Calu3 (cell line): Measurements from ENCODE around the gene PPP2R2C. TPM values are rescaled to one million over a fixed set of nuclear protein-coding genes. Genes with fewer than 3 reads are reported as not detected.
A peak's percentile ranks its signal among the peaks of the same experiment; 100 is the strongest.

ENCODE experiments used
- BruUV-seq: library from RNA; stranded (reverse); fragments of 400-500 nt; replicated peaks from 2 replicates; lab custom pipeline; 2021; lab: Mats Ljungman, UMichigan
- CTCF ChIA-PET: fragments of 300-600 bp; sonication (Branson Sonifier 250); formaldehyde crosslinking; loops from one replicate; lab custom pipeline; 2022; ENCODE audit warnings: antibody characterized with exemption; lab: Charles Lee
- DNase-seq: peaks from one replicate; pipeline ENCODE4 v3.0.0; 2022
- H3K27ac Mint-ChIP-seq: one replicate; pipeline ENCODE4 v1.8.0; 2022; ENCODE audit warnings: mixed read lengths; ENCODE audit not compliant: unreplicated experiment
- H3K27me3 Mint-ChIP-seq: one replicate; pipeline ENCODE4 v1.8.0; 2022; ENCODE audit warnings: mixed read lengths; ENCODE audit not compliant: unreplicated experiment
- H3K36me3 Mint-ChIP-seq: one replicate; pipeline ENCODE4 v1.8.0; 2022; ENCODE audit warnings: mild to moderate bottlenecking, moderate library complexity, mixed read lengths; ENCODE audit not compliant: insufficient read depth, unreplicated experiment
- H3K4me1 Mint-ChIP-seq: one replicate; pipeline ENCODE4 v1.8.0; 2022; ENCODE audit warnings: mild to moderate bottlenecking, low read depth, mixed read lengths; ENCODE audit not compliant: unreplicated experiment
- H3K4me3 Mint-ChIP-seq: one replicate; pipeline ENCODE4 v1.8.0; 2022; ENCODE audit warnings: mild to moderate bottlenecking, low read depth, moderate library complexity, mixed read lengths; ENCODE audit not compliant: unreplicated experiment
- H3K9me3 Mint-ChIP-seq: one replicate; pipeline ENCODE4 v1.8.0; 2022; ENCODE audit warnings: low read depth, mixed read lengths; ENCODE audit not compliant: unreplicated experiment
- intact Hi-C: fragments of 100-400 bp; cut with micrococcal nuclease; formaldehyde crosslinking; loops from one replicate; pipeline ENCODE4 v1.10.0; 2022; ENCODE audit not compliant: unreplicated experiment
- total RNA-seq: library from RNA; stranded (reverse); gene quantifications from 2 replicates; pipeline ENCODE4 v1.2.3, GENCODE V29; 2022
- TF ChIP-seq, protein P1 (sequence below): fragments of 200-600 bp; IDR thresholded peaks from one replicate; pipeline ENCODE4 v1.8.0; 2022; ENCODE audit warnings: antibody characterized with exemption; ENCODE audit not compliant: unreplicated experiment

Gene PPP2R2C
- total RNA-seq, 1 experiment from 2014 or later = 9.4 TPM

- no peak overlapping the region for H3K4me3 Mint-ChIP-seq
- no peaks in the 10 kb centered on the region for H3K9me3 Mint-ChIP-seq
- TF ChIP-seq, protein P1, sequence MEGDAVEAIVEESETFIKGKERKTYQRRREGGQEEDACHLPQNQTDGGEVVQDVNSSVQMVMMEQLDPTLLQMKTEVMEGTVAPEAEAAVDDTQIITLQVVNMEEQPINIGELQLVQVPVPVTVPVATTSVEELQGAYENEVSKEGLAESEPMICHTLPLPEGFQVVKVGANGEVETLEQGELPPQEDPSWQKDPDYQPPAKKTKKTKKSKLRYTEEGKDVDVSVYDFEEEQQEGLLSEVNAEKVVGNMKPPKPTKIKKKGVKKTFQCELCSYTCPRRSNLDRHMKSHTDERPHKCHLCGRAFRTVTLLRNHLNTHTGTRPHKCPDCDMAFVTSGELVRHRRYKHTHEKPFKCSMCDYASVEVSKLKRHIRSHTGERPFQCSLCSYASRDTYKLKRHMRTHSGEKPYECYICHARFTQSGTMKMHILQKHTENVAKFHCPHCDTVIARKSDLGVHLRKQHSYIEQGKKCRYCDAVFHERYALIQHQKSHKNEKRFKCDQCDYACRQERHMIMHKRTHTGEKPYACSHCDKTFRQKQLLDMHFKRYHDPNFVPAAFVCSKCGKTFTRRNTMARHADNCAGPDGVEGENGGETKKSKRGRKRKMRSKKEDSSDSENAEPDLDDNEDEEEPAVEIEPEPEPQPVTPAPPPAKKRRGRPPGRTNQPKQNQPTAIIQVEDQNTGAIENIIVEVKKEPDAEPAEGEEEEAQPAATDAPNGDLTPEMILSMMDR = no peak
- no TSS peak for BruUV-seq
- H3K4me1 Mint-ChIP-seq = peaks cover 20% of the 10 kb centered on the region
- peaks cover 38% of the 10 kb centered on the region for H3K27me3 Mint-ChIP-seq
- H3K27ac Mint-ChIP-seq = no peak overlapping the region
- intact Hi-C loops = no loop called here
- H3K36me3 Mint-ChIP-seq = peaks cover 4% of the 10 kb centered on the region
- CTCF ChIA-PET = no interaction called here
- DNase-seq = no peak
These were observed 137.3 kb downstream of the PPP2R2C start for GRCh38 chr4:6335040-6335590.

- BruUV-seq = no TSS peak
- CTCF ChIA-PET = interaction anchor here (0.6 kb wide), 1 partner anchor 18 kb away, joined by 5 read pairs; no protein-coding TSS in a partner anchor
These were observed 138.1 kb downstream of the PPP2R2C start for GRCh38 chr4:6334203-6334887.

DNA sequence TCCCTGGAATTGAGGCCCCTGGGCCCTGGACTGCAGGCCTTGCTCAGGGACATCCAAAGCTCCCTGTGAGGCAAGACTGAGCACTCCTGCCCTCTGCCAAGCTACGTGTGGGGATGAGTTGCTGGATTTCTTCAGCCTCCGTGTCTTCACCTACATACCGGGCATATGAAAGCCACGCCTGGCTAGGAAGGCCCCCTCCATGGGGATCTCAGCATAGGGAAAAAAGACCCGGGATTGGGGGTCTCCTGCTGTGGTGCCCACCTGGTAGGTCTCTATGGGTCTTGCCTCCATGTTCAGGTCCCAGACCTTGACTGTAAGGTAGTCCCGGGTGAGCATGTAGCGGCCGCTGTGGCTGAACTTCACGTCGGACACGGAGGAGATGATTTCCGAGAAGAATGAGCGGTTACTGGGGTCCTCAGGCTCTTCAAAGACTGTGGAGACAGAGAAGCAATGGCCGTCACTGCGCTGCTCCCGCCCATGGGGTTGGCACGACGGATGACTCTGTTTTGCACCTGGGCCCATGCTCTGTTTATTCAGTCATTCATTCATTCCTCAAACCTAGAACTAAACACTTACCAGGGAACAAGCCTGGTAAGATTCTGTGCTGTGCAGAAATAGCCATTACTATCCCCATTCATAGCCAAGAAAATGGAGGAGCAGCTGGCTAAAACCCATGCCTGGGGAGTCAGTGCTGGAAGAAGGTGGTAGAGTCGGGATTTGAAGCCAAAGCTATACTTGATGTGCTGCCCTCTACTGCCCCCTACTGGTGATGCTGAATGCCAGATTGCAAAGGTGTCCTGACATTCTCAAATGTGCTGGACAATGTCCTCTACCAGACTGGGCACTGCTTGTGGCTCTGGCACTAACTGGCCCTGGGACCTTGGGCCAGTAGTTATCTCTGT is 138.9 kb downstream of the PPP2R2C start:
- no peaks in the 10 kb centered on the region for H3K9me3 Mint-ChIP-seq
- TF ChIP-seq, protein P1 = peak; percentile 55
- peaks cover 15% of the 10 kb centered on the region for H3K4me1 Mint-ChIP-seq
- intact Hi-C loops = no loop called here
- no peak for DNase-seq
- H3K27ac Mint-ChIP-seq = no peak overlapping the region
- peaks cover 24% of the 10 kb centered on the region for H3K27me3 Mint-ChIP-seq
- BruUV-seq = no TSS peak
- H3K4me3 Mint-ChIP-seq = no peak overlapping the region
- CTCF ChIA-PET = no interaction called here
- H3K36me3 Mint-ChIP-seq = peaks cover 4% of the 10 kb centered on the region

More at GRCh38 chr4:6334203-6334887, 138.1 kb downstream of the PPP2R2C start:
- H3K4me3 Mint-ChIP-seq = no peak overlapping the region
- no peak for DNase-seq
- peaks cover 20% of the 10 kb centered on the region for H3K4me1 Mint-ChIP-seq
- H3K9me3 Mint-ChIP-seq = no peaks in the 10 kb centered on the region
- peaks cover 4% of the 10 kb centered on the region for H3K36me3 Mint-ChIP-seq
- TF ChIP-seq, protein P1 = no peak
- H3K27ac Mint-ChIP-seq = no peak overlapping the region
- intact Hi-C loops = no loop called here
- peaks cover 32% of the 10 kb centered on the region for H3K27me3 Mint-ChIP-seq

DNA sequence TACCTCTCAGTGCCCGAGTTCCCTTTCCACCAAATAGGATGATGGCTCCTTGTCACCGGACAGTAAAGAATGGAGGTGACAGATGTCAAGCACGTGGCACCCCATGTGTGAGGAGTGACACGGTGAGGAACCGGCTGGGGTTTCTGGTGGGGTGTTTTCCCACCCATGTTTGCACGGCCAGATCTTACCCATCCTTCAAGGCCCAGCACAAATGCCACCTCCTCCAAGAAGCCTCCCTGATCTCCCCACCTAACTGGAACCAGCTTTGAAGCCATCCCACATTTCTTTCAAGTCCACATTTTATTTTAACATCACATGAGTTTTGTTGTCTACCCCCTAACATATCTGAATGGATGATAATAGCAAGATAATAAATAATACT is 139.8 kb downstream of the PPP2R2C start:
- Mint-ChIP-seq H3K27ac (no peak overlapping the region), H3K4me1 (peaks cover 7% of the 10 kb centered on the region), H3K27me3 (peaks cover 15% of the 10 kb centered on the region), H3K36me3 (peaks cover 4% of the 10 kb centered on the region), H3K4me3 (no peak overlapping the region), H3K9me3 (no peaks in the 10 kb centered on the region)
- no TSS peak for BruUV-seq
- CTCF ChIA-PET = interaction anchor here (0.9 kb wide), 1 partner anchor 82 kb away, joined by 3 read pairs; no protein-coding TSS in a partner anchor
- DNase-seq = no peak
- intact Hi-C loops = no loop called here
- TF ChIP-seq, protein P1 = no peak
